H9 (cell line): ENCODE results near the gene PROK1. TPM values are rescaled to one million over a fixed set of nuclear protein-coding genes. Genes with fewer than 3 reads are reported as not detected.

Source experiments
- DNase-seq: peaks from one replicate; pipeline ENCODE4 v3.0.0-alpha.2; 2017
- H2AFZ ChIP-seq: one replicate; pipeline ENCODE4 v1.6.1; 2013; ENCODE audit warnings: mild to moderate bottlenecking, low read length, control low read depth, moderate library complexity
- H2AK5ac ChIP-seq: 2 replicates; pipeline ENCODE4 v1.6.1; 2013; ENCODE audit warnings: low read length, control low read depth, mixed read lengths; ENCODE audit not compliant: insufficient read length
- H2BK120ac ChIP-seq: one replicate; pipeline ENCODE4 v1.6.1; 2013; ENCODE audit warnings: low read depth, mild to moderate bottlenecking, low read length, control low read depth, inconsistent platforms; ENCODE audit not compliant: poor library complexity, severe bottlenecking
- H2BK12ac ChIP-seq: 2 replicates; pipeline ENCODE4 v1.6.1; 2013; ENCODE audit warnings: low read length, control low read depth, mixed read lengths, low read depth; ENCODE audit not compliant: insufficient read length
- H2BK15ac ChIP-seq: 2 replicates; pipeline ENCODE4 v1.6.1; 2013; ENCODE audit warnings: low read depth, low read length, control low read depth
- H2BK20ac ChIP-seq: one replicate; pipeline ENCODE4 v1.6.1; 2013; ENCODE audit warnings: low read depth, mild to moderate bottlenecking, low read length, control low read depth, inconsistent platforms; ENCODE audit not compliant: poor library complexity, severe bottlenecking
- H2BK5ac ChIP-seq: 2 replicates; pipeline ENCODE4 v1.6.1; 2013; ENCODE audit warnings: low read length, control low read depth, mixed read lengths; ENCODE audit not compliant: insufficient read length
- H3K14ac ChIP-seq: 2 replicates; pipeline ENCODE4 v1.6.1; 2013; ENCODE audit warnings: low read length, control low read depth; ENCODE audit not compliant: insufficient read depth
- H3K18ac ChIP-seq: 2 replicates; pipeline ENCODE4 v1.6.1; 2013; ENCODE audit warnings: low read depth, mild to moderate bottlenecking, mixed read lengths, low read length, control low read depth; ENCODE audit not compliant: insufficient read length
- H3K23ac ChIP-seq: 2 replicates; pipeline ENCODE4 v1.6.1; 2013; ENCODE audit warnings: low read length, control low read depth, mixed read lengths, low read depth; ENCODE audit not compliant: insufficient read length
- H3K23me2 ChIP-seq: 2 replicates; pipeline ENCODE4 v1.6.1; 2013; ENCODE audit warnings: low read depth, mild to moderate bottlenecking, mixed read lengths, low read length, control low read depth; ENCODE audit not compliant: insufficient read length, poor library complexity, severe bottlenecking
- H3K27ac ChIP-seq: 2 replicates; pipeline ENCODE4 v1.5.1; 2013; ENCODE audit warnings: low read length, control low read depth, mixed read lengths, low read depth; ENCODE audit not compliant: insufficient read length
- H3K27me3 ChIP-seq: 2 replicates; pipeline ENCODE4 v1.6.1; 2013; ENCODE audit warnings: low read length, control low read depth, inconsistent platforms; ENCODE audit not compliant: insufficient read depth
- H3K4ac ChIP-seq: 2 replicates; pipeline ENCODE4 v1.6.1; 2013; ENCODE audit warnings: low read depth, mild to moderate bottlenecking, control low read depth, inconsistent platforms, low read length, moderate library complexity
- H3K4me1 ChIP-seq: 2 replicates; pipeline ENCODE4 v1.6.1; 2013; ENCODE audit warnings: low read length, control low read depth, inconsistent platforms; ENCODE audit not compliant: insufficient read depth
- H3K4me2 ChIP-seq: 2 replicates; pipeline ENCODE4 v1.6.1; 2013; ENCODE audit warnings: low read length, control low read depth, mixed read lengths; ENCODE audit not compliant: insufficient read length, insufficient read depth
- H3K56ac ChIP-seq: 2 replicates; pipeline ENCODE4 v1.6.1; 2013; ENCODE audit warnings: low read depth, mild to moderate bottlenecking, mixed read lengths, low read length, control low read depth; ENCODE audit not compliant: insufficient read length
- H3K79me1 ChIP-seq: 2 replicates; pipeline ENCODE4 v1.6.1; 2013; ENCODE audit warnings: low read depth, mild to moderate bottlenecking, moderate library complexity, low read length, control low read depth, inconsistent platforms; ENCODE audit not compliant: insufficient read depth, poor library complexity, severe bottlenecking
- H3K79me2 ChIP-seq: 2 replicates; pipeline ENCODE4 v1.6.1; 2013; ENCODE audit warnings: low read length, control low read depth, inconsistent platforms; ENCODE audit not compliant: insufficient read depth
- H3K9ac ChIP-seq: 2 replicates; pipeline ENCODE4 v1.6.1; 2013; ENCODE audit warnings: low read length, control low read depth, mixed read lengths; ENCODE audit not compliant: insufficient read length; ENCODE audit errors: extremely low read depth
- H3K9me3 ChIP-seq: one replicate; pipeline ENCODE4 v1.6.1; 2013; ENCODE audit warnings: low read depth, low read length, inconsistent platforms; ENCODE audit not compliant: control insufficient read depth
- H3T11ph ChIP-seq: one replicate; pipeline ENCODE4 v1.6.1; 2013; ENCODE audit warnings: mild to moderate bottlenecking, low read length, control low read depth, inconsistent platforms
- H4K20me1 ChIP-seq: one replicate; pipeline ENCODE4 v1.6.1; 2013; ENCODE audit not compliant: control insufficient read depth, insufficient read length, insufficient read depth
- H4K5ac ChIP-seq: 2 replicates; pipeline ENCODE4 v1.6.1; 2013; ENCODE audit warnings: low read depth, mild to moderate bottlenecking, mixed read lengths, low read length, control low read depth; ENCODE audit not compliant: insufficient read length
- H4K8ac ChIP-seq: replicated peaks from 2 replicates; pipeline ENCODE4 v1.6.1; 2013; ENCODE audit warnings: low read length, control low read depth, mixed read lengths, low read depth; ENCODE audit not compliant: insufficient read length
- H4K91ac ChIP-seq: 2 replicates; pipeline ENCODE4 v1.6.1; 2013; ENCODE audit warnings: low read depth, mild to moderate bottlenecking, moderate library complexity, mixed read lengths, low read length, control low read depth; ENCODE audit not compliant: insufficient read length
- H3K27ac Mint-ChIP-seq, 3 experiments: 2 replicates in 2 of 3; 3 replicates in 1 of 3; pipeline ENCODE4 v1.8.0; 2020 to 2021; ENCODE audit warnings: mixed read lengths in 3 of 3, mild to moderate bottlenecking in 1 of 3, moderate library complexity in 1 of 3
- H3K27me3 Mint-ChIP-seq: 2 replicates; pipeline ENCODE4 v1.8.0; 2021; ENCODE audit warnings: low read depth, mild to moderate bottlenecking, moderate library complexity, mixed read lengths
- H3K36me3 Mint-ChIP-seq, 3 experiments: 2 replicates in 2 of 3; 3 replicates in 1 of 3; pipeline ENCODE4 v1.8.0; 2020 to 2021; ENCODE audit warnings: low read depth in 3 of 3, mixed read lengths in 3 of 3; ENCODE audit not compliant: insufficient read depth in 1 of 3
- H3K4me1 Mint-ChIP-seq, 2 experiments: 2 replicates each; pipeline ENCODE4 v1.8.0; 2020; ENCODE audit warnings: mixed read lengths in 2 of 2
- H3K4me3 Mint-ChIP-seq, 2 experiments: 2 replicates in 1 of 2; 3 replicates in 1 of 2; pipeline ENCODE4 v1.8.0; 2020 to 2021; ENCODE audit warnings: mild to moderate bottlenecking in 2 of 2, mixed read lengths in 2 of 2, moderate library complexity in 1 of 2
- H3K9me3 Mint-ChIP-seq, 2 experiments: 2 replicates in 1 of 2; 3 replicates in 1 of 2; pipeline ENCODE4 v1.8.0; 2020; ENCODE audit warnings: mild to moderate bottlenecking in 2 of 2, mixed read lengths in 2 of 2, moderate library complexity in 1 of 2
- WGBS: extraction: QIAGEN DNeasy Blood & Tissue Kit; methylation state at CpG from one replicate; pipeline ENCODE4 v1.1.7; 2013; ENCODE audit warnings: missing lambda C conversion rate, low lambda C conversion rate, mixed read lengths; ENCODE audit not compliant: insufficient read length; ENCODE audit errors: extremely low coverage; 5-methylcytosine and 5-hydroxymethylcytosine counted together
- total RNA-seq: library from RNA; stranded (reverse); gene quantifications from 2 replicates; pipeline ENCODE4 v1.2.1, GENCODE V29; 2021
- TF ChIP-seq, protein P1 (sequence below): fragments of 200-600 bp; sonication (generic); conservative IDR thresholded peaks from 3 replicates; pipeline ENCODE4 v1.8.0; 2021; ENCODE audit warnings: antibody characterized with exemption, mild to moderate bottlenecking

Gene PROK1
- total RNA-seq, 1 experiment from 2014 or later: not detected

DNA sequence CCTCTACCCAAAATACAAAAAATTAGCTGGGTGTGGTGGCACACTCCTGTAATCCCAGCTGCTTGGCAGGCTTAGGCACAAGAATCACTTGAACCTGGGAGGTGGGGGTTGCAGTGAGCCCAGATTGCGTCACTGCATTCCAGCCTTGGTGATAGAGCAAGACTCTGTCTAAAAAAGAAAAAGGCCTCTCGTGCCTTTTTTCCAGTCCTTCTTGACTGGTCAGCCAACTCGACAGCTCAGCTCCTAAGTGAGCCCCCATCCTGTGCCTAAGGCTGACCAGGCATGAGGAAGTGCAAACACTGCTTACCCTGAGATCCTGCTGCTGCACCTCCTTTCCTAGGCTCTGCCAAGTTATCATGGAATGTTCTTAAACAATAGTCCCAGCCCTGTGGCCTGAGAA is 10.1 kb upstream of the PROK1 start:
- Histone ChIP-seq H3K4ac (no peak overlapping the region), H3K9ac (no peak overlapping the region), H3K4me1 (no peaks in the 10 kb centered on the region), H3K18ac (no peak overlapping the region), H3K27ac (no peak overlapping the region), H3K14ac (no peak overlapping the region), H3K56ac (no peak overlapping the region), H3K9me3 (no peaks in the 10 kb centered on the region), H4K5ac (no peak overlapping the region), H2BK120ac (no peak overlapping the region), H3T11ph (no peak overlapping the region), H3K23me2 (no peaks in the 10 kb centered on the region), H4K20me1 (no peaks in the 10 kb centered on the region), H3K79me1 (no peaks in the 10 kb centered on the region), H2AK5ac (no peak overlapping the region), H4K8ac (no peak overlapping the region), H2AFZ (no peak overlapping the region), H3K27me3 (no peaks in the 10 kb centered on the region), H3K23ac (no peak overlapping the region), H2BK15ac (no peak overlapping the region), H2BK5ac (no peak overlapping the region), H3K79me2 (no peaks in the 10 kb centered on the region), H4K91ac (no peak overlapping the region), H3K4me2 (no peak overlapping the region), H2BK20ac (no peak overlapping the region), H2BK12ac (no peak overlapping the region)
- Mint-ChIP-seq H3K27me3 (no peaks in the 10 kb centered on the region; the same call in 1 of the 2 replicates), H3K27ac (no peak overlapping the region), H3K4me1 (peaks cover 2 to 8% of the 10 kb centered on the region in 2 experiments; a peak in 2 of 4 replicates), H3K9me3 (no peaks in the 10 kb centered on the region), H3K4me3 (no peak overlapping the region), H3K36me3 (no peaks in the 10 kb centered on the region)
- TF ChIP-seq, protein P1, sequence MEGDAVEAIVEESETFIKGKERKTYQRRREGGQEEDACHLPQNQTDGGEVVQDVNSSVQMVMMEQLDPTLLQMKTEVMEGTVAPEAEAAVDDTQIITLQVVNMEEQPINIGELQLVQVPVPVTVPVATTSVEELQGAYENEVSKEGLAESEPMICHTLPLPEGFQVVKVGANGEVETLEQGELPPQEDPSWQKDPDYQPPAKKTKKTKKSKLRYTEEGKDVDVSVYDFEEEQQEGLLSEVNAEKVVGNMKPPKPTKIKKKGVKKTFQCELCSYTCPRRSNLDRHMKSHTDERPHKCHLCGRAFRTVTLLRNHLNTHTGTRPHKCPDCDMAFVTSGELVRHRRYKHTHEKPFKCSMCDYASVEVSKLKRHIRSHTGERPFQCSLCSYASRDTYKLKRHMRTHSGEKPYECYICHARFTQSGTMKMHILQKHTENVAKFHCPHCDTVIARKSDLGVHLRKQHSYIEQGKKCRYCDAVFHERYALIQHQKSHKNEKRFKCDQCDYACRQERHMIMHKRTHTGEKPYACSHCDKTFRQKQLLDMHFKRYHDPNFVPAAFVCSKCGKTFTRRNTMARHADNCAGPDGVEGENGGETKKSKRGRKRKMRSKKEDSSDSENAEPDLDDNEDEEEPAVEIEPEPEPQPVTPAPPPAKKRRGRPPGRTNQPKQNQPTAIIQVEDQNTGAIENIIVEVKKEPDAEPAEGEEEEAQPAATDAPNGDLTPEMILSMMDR: no peak
- WGBS: no CpG with 5 or more reads among the region's 3 CpGs
- no peak for DNase-seq
